ENCODE data around the gene ROR1.

DNA sequence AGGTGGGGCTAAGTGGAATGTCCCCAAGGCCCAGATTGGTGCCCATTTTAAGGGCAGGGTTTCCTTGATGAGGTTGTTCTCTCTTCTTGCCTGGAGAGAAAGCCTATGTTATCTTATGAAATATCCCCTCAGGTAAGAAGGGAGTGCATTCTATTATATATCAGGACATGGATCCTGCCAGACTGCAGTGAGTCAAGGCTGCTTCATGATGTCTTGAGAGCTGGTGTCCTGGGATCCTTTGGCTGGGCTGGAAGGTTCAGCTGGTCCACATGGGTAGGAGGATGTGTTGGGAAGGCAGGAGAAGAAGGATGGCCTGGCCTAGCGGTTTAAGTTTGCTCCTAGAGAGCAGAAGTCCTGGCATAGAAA lies 207.6 kb downstream of the ROR1 start:
- no peak for TF ChIP-seq CTCF (IDR thresholded peaks at IDR 0.05; ENCODE audit: low read length)
- TF ChIP-seq EZH2 (optimal IDR thresholded peaks at IDR 0.05; ENCODE audit: low read depth, low read length): no peak
